Measurements from ENCODE around the gene UNG. TPM values are rescaled to one million over a fixed set of nuclear protein-coding genes. Genes with fewer than 3 reads are reported as not detected.
"Not testable (repeated sequence)": the region's sequence is repeated elsewhere in the genome, so short reads cannot be mapped to it uniquely, and the experiment has no call there.

UNG gene
- total RNA-seq, 2 experiments from 2014 or later = 69.9 TPM

GRCh38 chr12:109139791-109140190 lies 42.4 kb downstream of the UNG start:
- Mint-ChIP-seq H3K27ac (no peak overlapping the region), H3K4me1 (peaks cover 7% of the 10 kb centered on the region), H3K36me3 (ENCODE audit: low read depth) (peaks cover 1% of the 10 kb centered on the region), H3K4me3 (no peak overlapping the region), H3K27me3 (no peaks in the 10 kb centered on the region), H3K9me3 (ENCODE audit: low read depth) (no peaks in the 10 kb centered on the region)
- POLR2A ChIA-PET = no interaction called here
- intact Hi-C loops (cut with DNase I, micrococcal nuclease) = no loop called here
- CTCF ChIA-PET = no interaction called here
- ATAC-seq (no peak), DNase-seq (no peak)

DNA sequence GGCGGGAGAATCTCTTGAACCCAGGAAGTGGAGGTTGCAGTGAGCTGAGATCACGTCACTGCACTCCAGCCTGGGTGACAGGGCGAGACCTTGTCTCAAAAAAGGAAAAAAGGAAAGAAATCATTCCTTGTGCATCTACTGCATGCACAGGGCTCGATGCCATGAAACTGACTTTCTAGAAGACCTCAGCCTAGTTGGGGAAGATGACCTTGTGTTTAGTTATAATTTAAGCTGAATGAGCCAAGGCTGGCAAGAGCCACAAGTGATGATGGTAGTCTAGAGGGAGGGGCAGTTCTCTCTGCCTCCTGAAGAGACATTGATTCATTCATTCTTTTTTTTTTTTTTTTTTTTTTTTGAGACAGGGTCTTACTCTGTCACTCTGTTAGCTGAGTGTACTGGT lies 43.2 kb downstream of the UNG start:
- no peak for ATAC-seq
- no peak for DNase-seq
- H3K36me3 Mint-ChIP-seq (ENCODE audit: low read depth) = no peaks in the 10 kb centered on the region
- intact Hi-C loops (cut with DNase I, micrococcal nuclease) = no loop called here
- ChIA-PET POLR2A (no interaction called here), CTCF (interaction anchor here (1.6 kb wide), 1 partner anchor 28 kb away, joined by 5 read pairs; no protein-coding TSS in a partner anchor)
- H3K27me3 Mint-ChIP-seq = no peaks in the 10 kb centered on the region
- peaks cover 7% of the 10 kb centered on the region for H3K4me1 Mint-ChIP-seq
- H3K4me3 Mint-ChIP-seq = no peak overlapping the region
- no peaks in the 10 kb centered on the region for H3K9me3 Mint-ChIP-seq (ENCODE audit: low read depth)
- no peak overlapping the region for H3K27ac Mint-ChIP-seq

DNA sequence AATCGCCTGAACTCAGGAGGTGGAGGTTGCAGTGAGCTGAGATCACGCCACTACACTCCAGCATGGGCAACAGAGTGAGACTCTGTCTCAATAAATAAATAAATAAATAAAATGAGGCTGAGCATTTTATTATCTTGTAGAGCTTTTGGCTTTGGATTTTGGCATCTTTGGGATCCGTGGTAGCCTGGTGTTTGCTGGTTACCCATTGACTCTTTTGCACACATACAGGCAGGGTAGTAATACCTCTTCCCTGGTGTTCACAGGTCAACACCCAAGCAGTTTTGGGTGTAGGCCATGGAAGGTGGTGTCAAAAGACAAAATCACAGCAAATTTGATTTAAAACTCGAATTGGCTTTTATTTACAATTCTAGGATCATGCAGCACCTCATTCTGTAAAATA lies 46.8 kb downstream of the UNG start:
- no peaks in the 10 kb centered on the region for H3K9me3 Mint-ChIP-seq (ENCODE audit: low read depth)

GRCh38 chr12:109147126-109147525 lies 49.7 kb downstream of the UNG start:
- H3K27ac Mint-ChIP-seq; H3K36me3 Mint-ChIP-seq (ENCODE audit: low read depth); ATAC-seq; CTCF ChIA-PET; H3K9me3 Mint-ChIP-seq (ENCODE audit: low read depth); H3K27me3 Mint-ChIP-seq; H3K4me1 Mint-ChIP-seq; intact Hi-C loops (cut with DNase I, micrococcal nuclease); POLR2A ChIA-PET; H3K4me3 Mint-ChIP-seq; DNase-seq: not testable (repeated sequence)

More for the DNA sequence above, 46.8 kb downstream of the UNG start:
- Mint-ChIP-seq H3K36me3 (ENCODE audit: low read depth) (no peaks in the 10 kb centered on the region), H3K27me3 (no peaks in the 10 kb centered on the region), H3K4me1 (peaks cover 7% of the 10 kb centered on the region), H3K27ac (no peak overlapping the region), H3K4me3 (no peak overlapping the region)
- DNase-seq (no peak), ATAC-seq (no peak)
- intact Hi-C loops (cut with DNase I, micrococcal nuclease) = no loop called here
- CTCF ChIA-PET = no interaction called here
- POLR2A ChIA-PET = interaction anchor here (0.6 kb wide), 1 partner anchor 305 kb away, joined by 3 read pairs; no protein-coding TSS in a partner anchor

- ATAC-seq (no peak), DNase-seq (no peak)
- CTCF ChIA-PET = interaction anchor here (0.6 kb wide), 2 partner anchors 28 to 246 kb away, joined by 3 to 4 read pairs; no protein-coding TSS in a partner anchor
- intact Hi-C loops (cut with DNase I, micrococcal nuclease) = no loop called here
- POLR2A ChIA-PET = no interaction called here
- Mint-ChIP-seq H3K27me3 (peaks cover 1% of the 10 kb centered on the region), H3K36me3 (ENCODE audit: low read depth) (no peaks in the 10 kb centered on the region), H3K9me3 (ENCODE audit: low read depth) (no peaks in the 10 kb centered on the region), H3K4me3 (no peak overlapping the region), H3K4me1 (peaks cover 4% of the 10 kb centered on the region), H3K27ac (no peak overlapping the region)
Observed at GRCh38 chr12:109147954-109148353, 50.6 kb downstream of the UNG start.

DNA sequence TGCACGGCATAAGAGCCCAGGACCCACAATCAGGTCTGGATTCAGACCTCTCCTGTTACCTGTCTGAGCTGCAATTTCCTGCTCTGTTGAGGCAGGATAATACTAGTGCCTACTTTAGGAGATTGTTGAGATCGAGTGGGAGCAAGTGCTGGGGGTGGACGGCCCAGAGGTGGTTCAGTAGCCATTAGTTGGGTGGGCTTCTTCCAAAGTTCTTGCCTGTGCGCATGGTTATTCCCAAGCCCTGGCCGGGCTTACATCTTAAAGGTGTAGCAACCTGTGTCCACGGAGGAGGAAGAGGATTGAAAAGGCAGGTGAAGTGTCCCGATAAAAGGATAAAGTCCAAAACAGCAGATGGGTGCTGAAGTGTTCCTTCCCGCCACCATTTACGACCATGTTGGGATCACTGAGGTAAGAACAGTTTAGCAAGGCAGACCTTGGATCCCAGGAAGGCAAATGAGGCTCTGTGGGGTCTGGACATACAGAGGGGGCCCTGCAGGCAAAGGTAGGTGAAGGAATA lies 52.8 kb downstream of the UNG start:
- Mint-ChIP-seq H3K27ac (no peak overlapping the region), H3K27me3 (peaks cover 1% of the 10 kb centered on the region), H3K4me1 (peaks cover 10% of the 10 kb centered on the region), H3K36me3 (ENCODE audit: low read depth) (no peaks in the 10 kb centered on the region), H3K4me3 (no peak overlapping the region), H3K9me3 (ENCODE audit: low read depth) (no peaks in the 10 kb centered on the region)
- ChIA-PET CTCF (no interaction called here), POLR2A (no interaction called here)
- intact Hi-C loops (cut with DNase I, micrococcal nuclease) = no loop called here
- ATAC-seq (no peak), DNase-seq (no peak)

DNA sequence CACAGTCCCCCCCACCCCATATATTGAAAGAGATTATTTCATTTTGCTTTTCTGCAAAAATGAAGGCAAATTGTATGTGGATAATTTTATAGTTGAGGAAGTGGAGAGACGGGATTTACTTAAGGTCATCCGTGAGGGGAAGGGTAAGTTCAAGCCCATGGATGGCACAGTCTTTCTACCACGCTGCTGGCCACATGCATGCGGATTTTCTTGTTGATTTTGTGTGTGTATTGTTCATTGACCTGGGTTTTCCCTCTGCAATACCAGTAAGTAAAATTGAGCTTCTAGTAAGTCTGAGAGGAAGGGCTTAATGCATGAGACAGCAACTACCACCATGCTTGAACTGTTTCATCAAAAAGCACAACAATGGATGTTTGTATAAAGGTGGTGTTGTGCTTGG lies 54.1 kb downstream of the UNG start:
- ATAC-seq (no peak), DNase-seq (no peak)
- CTCF ChIA-PET = interaction anchor here (0.7 kb wide), 1 partner anchor 40 kb away, joined by 3 read pairs; no protein-coding TSS in a partner anchor
- Mint-ChIP-seq H3K36me3 (ENCODE audit: low read depth) (no peaks in the 10 kb centered on the region), H3K27ac (no peak overlapping the region), H3K27me3 (peaks cover 1% of the 10 kb centered on the region), H3K9me3 (ENCODE audit: low read depth) (no peaks in the 10 kb centered on the region), H3K4me3 (no peak overlapping the region), H3K4me1 (peaks cover 17% of the 10 kb centered on the region)
- intact Hi-C loops (cut with DNase I, micrococcal nuclease) = no loop called here
- POLR2A ChIA-PET = no interaction called here

GRCh38 chr12:109153821-109154441 lies 56.5 kb downstream of the UNG start:
- Mint-ChIP-seq H3K4me1 (peaks cover 17% of the 10 kb centered on the region), H3K27ac (no peak overlapping the region), H3K9me3 (ENCODE audit: low read depth) (no peaks in the 10 kb centered on the region), H3K36me3 (ENCODE audit: low read depth) (no peaks in the 10 kb centered on the region), H3K27me3 (peaks cover 1% of the 10 kb centered on the region), H3K4me3 (peak overlapping the region; percentile 82)
- intact Hi-C loops (cut with DNase I, micrococcal nuclease) = loop anchor here (1.0 to 2.0 kb wide), 10 partner anchors 55 to 1393 kb away; partner anchors contain the start of genes ALKBH2 (in 1 of the 2), FAM222A (in 1 of the 2), KCTD10 (in 1 of the 2) and MMAB (in 1 of the 2)
- POLR2A ChIA-PET = no interaction called here
- ATAC-seq (no peak), DNase-seq (peak; percentile 17)
- CTCF ChIA-PET = interaction anchor here (0.5 to 1.7 kb wide), 5 partner anchors 11 to 614 kb away, joined by 3 to 5 read pairs (median 3); no protein-coding TSS in a partner anchor

DNA sequence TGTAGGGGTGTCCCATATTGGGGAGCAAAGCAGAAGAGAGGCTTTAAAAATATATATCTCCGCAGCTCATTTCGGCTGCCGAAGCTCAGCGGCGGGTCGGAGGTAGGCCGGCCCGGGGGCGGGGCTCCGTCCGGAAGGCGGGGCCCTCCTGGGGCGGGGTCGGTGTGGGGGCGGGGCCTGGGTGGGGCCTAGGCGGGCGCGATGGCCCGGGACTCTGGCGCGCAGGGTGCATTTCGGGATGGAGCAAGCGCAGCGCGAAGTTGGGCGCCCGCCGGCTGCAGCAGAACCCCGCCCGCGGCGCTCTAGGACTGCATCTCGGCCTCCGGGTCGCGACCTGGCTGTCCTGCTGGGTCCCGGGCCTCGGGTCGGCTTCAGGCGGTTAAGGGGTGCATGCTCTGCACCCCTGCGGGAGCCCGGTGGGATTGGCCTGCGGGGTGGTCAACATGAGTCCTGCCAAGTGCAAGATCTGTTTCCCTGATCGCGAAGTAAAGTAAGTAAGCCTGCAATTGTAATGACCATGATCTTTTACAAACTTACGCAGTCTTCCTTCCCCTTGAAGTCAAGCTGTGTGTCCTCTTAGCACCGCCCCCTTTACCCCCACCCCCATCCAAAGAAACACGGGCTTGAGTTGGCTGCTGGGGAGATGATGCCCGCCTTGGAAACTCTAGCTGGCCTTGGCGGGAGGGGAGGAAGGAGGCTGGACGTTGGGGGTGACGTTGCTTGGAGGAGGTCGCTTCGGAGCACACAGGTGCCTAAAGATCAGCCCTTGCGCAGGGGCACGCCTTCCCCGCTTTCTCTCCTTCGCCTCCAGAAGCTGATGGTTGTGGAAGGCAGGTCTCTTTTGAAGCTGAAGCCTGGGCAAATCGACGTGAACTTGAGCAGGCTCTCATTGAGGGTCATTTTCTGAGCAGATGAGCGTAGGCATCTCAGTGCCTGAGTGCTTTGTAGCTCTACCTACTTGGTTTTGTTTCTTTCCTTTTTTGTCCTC lies 57.3 kb downstream of the UNG start:
- CTCF ChIA-PET = interaction anchor here (0.5 to 1.7 kb wide), 8 partner anchors 12 to 615 kb away, joined by 3 to 5 read pairs (median 3); no protein-coding TSS in a partner anchor
- Mint-ChIP-seq H3K4me3 (peak overlapping the region; percentile 82), H3K4me1 (peaks cover 17% of the 10 kb centered on the region), H3K27ac (peak overlapping the region; percentile 85), H3K9me3 (ENCODE audit: low read depth) (no peaks in the 10 kb centered on the region), H3K36me3 (ENCODE audit: low read depth) (no peaks in the 10 kb centered on the region), H3K27me3 (peaks cover 1% of the 10 kb centered on the region)
- ATAC-seq (peak; percentile 94), DNase-seq (peak; percentile 93)
- intact Hi-C loops (cut with DNase I, micrococcal nuclease) = loop anchor here (1.0 to 2.0 kb wide), 12 partner anchors 43 to 1394 kb away; partner anchors contain the start of genes ALKBH2 (in 1 of the 2), CORO1C (in 1 of the 2), FAM222A (in 1 of the 2) and KCTD10 (in 1 of the 2)
- POLR2A ChIA-PET = interaction anchor here (0.5 kb wide), 1 partner anchor 12 kb away, joined by 3 read pairs; no protein-coding TSS in a partner anchor

DNA sequence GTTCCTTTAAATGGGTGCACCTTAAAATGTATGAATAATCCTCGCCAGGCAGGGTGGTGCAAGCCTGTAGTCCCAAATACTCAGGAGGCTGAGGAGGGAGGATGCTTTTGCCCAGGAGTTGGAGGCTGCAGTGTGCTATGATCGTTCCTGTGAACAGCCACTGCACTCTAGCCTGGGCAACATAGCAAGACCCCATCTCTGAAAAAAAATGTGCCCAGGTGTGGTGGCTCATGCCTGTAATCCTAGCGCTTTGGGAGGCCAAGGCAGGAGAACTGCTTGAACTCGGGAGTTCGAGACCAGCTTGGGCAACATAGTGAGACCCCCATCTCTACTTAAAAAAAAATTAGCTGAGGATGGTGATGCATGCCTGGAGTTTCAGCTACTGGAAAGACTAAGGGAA lies 58.6 kb downstream of the UNG start:
- H3K36me3 Mint-ChIP-seq (ENCODE audit: low read depth) = no peaks in the 10 kb centered on the region
- no peaks in the 10 kb centered on the region for H3K9me3 Mint-ChIP-seq (ENCODE audit: low read depth)
- no peak overlapping the region for H3K27ac Mint-ChIP-seq
- POLR2A ChIA-PET = no interaction called here
- CTCF ChIA-PET = interaction anchor here (0.6 kb wide), 2 partner anchors 46 to 334 kb away, joined by 3 read pairs; no protein-coding TSS in a partner anchor
- ATAC-seq (no peak), DNase-seq (no peak)
- H3K27me3 Mint-ChIP-seq = peaks cover 1% of the 10 kb centered on the region
- H3K4me1 Mint-ChIP-seq = peaks cover 17% of the 10 kb centered on the region
- peak overlapping the region; percentile 82 for H3K4me3 Mint-ChIP-seq
- intact Hi-C loops (cut with DNase I, micrococcal nuclease) = no loop called here

DNA sequence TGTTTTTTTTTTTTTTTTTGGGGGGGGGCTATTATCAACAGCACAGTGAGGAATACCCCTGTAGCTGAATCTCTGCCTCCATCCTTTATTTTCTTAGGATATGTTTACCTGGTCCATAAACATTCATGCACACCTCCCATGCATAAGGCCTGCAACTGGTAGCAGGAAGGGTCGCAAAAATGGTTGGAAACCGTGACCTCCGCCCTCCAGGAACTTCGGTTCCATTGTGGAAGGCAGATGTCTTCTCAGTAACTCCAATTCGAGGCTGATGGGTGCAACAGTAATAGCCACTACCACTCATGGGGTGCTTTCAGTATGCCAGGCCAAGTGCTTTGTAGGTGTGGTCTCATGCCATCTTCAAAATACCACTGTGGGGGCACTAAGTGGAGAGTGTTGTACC lies 59.2 kb downstream of the UNG start:
- Mint-ChIP-seq H3K9me3 (ENCODE audit: low read depth) (no peaks in the 10 kb centered on the region), H3K4me1 (peaks cover 17% of the 10 kb centered on the region), H3K4me3 (no peak overlapping the region), H3K27ac (no peak overlapping the region), H3K36me3 (ENCODE audit: low read depth) (no peaks in the 10 kb centered on the region), H3K27me3 (no peaks in the 10 kb centered on the region)
- DNase-seq (no peak), ATAC-seq (no peak)
- intact Hi-C loops (cut with DNase I, micrococcal nuclease) = no loop called here
- ChIA-PET POLR2A (no interaction called here), CTCF (interaction anchor here (0.6 kb wide), 1 partner anchor 334 kb away, joined by 3 read pairs; no protein-coding TSS in a partner anchor)
